A549 (cell line): ENCODE measurements around the gene PATL2. TPM values are rescaled to one million over a fixed set of nuclear protein-coding genes. Genes with fewer than 3 reads are reported as not detected.

Source experiments
- ATAC-seq, 2 experiments: fragments of 200-7000 bp in 1 of 2; fragments of >200 bp in 1 of 2; cut with Nextera tagmentation in 1 of 2; cut with Tn5 transposase in 1 of 2; 3 replicates each; pipeline versions ENCODE4 v1.8.0 to v1.9.1; 2018 to 2020; ENCODE audit warnings: mild to moderate bottlenecking in 1 of 2, moderate library complexity in 1 of 2
- CTCF ChIA-PET: fragments of 300-600 bp; sonication (Branson Sonifier 250); formaldehyde crosslinking; extraction: SDS; loops from one replicate; lab custom pipeline; 2021; ENCODE audit warnings: antibody characterized with exemption, inconsistent platforms; lab: Yijun Ruan, JAX
- POLR2A ChIA-PET: fragments of 350-600 bp; formaldehyde crosslinking; extraction: SDS; loops from one replicate; lab custom pipeline; 2021; ENCODE audit warnings: antibody characterized with exemption, inconsistent platforms; lab: Yijun Ruan, JAX
- DNase-seq, 2 experiments: peaks; one replicate each; pipeline versions ENCODE4 v3.0.0 to v3.0.0-alpha.2; 2011 to 2016; ENCODE audit warnings: low read depth in 1 of 2, low spot score in 1 of 2
- FAIRE-seq: peaks from 2 replicates; lab custom pipeline; 2011; peaks lifted over from hg19 to GRCh38; lab: Jason Lieb, UNC
- H3K27ac ChIP-seq, 2 experiments: fragments of >200 bp; sonication (Bioruptor Twin); formaldehyde crosslinking; 3 replicates each; pipeline ENCODE4 v1.5.1; 2016 to 2017
- H3K4me1 ChIP-seq: fragments of >200 bp; sonication (Bioruptor Twin); formaldehyde crosslinking; 3 replicates; pipeline ENCODE4 v1.6.1; 2016
- H3K4me2 ChIP-seq: fragments of >200 bp; sonication (Bioruptor Twin); formaldehyde crosslinking; 3 replicates; pipeline ENCODE4 v1.6.1; 2016
- H3K4me3 ChIP-seq: fragments of >200 bp; sonication (Bioruptor Twin); formaldehyde crosslinking; 3 replicates; pipeline ENCODE4 v1.5.1; 2016
- H3K9me3 ChIP-seq: fragments of >200 bp; sonication (Bioruptor Twin); formaldehyde crosslinking; 3 replicates; pipeline ENCODE4 v1.6.1; 2016
- BCL3 ChIP-seq: fragments of >200 bp; sonication (Bioruptor Twin); formaldehyde crosslinking; IDR thresholded peaks from 3 replicates; pipeline ENCODE4 v1.6.1; 2016
- BHLHE40 ChIP-seq: IDR thresholded peaks from 2 replicates; pipeline ENCODE4 v1.6.1; 2012; ENCODE audit warnings: low read depth, low read length, inconsistent platforms
- CBX2 ChIP-seq: fragments of 200-600 bp; sonication (generic); IDR thresholded peaks from 2 replicates; pipeline ENCODE4 v1.6.1; 2016; ENCODE audit warnings: low read depth, mild to moderate bottlenecking, borderline replicate concordance
- CBX8 ChIP-seq: fragments of 200-600 bp; sonication (generic); IDR thresholded peaks from 2 replicates; pipeline ENCODE4 v1.6.1; 2016
- EHF ChIP-seq: fragments of 250-450 bp; sonication (Bioruptor Pico); IDR thresholded peaks from 2 replicates; pipeline ENCODE4 v1.5.0; 2020; ENCODE audit warnings: mild to moderate bottlenecking
- ESRRA ChIP-seq: fragments of 150-350 bp; IDR thresholded peaks from 2 replicates; pipeline ENCODE4 v1.6.1; 2014; ENCODE audit warnings: mild to moderate bottlenecking, low read length, borderline replicate concordance
- FOSB ChIP-seq: fragments of 250-450 bp; sonication (Bioruptor Pico); IDR thresholded peaks from 2 replicates; pipeline ENCODE4 v1.5.0; 2020; ENCODE audit warnings: mild to moderate bottlenecking, moderate library complexity
- FOXS1 ChIP-seq: fragments of 250-450 bp; sonication (Bioruptor Pico); IDR thresholded peaks from 2 replicates; pipeline ENCODE4 v1.5.0; 2020; ENCODE audit warnings: mild to moderate bottlenecking, moderate library complexity
- HDAC2 ChIP-seq: fragments of 200-600 bp; sonication (generic); IDR thresholded peaks from 2 replicates; pipeline ENCODE4 v1.6.1; 2016
- HEYL ChIP-seq: fragments of 250-450 bp; sonication (Bioruptor Pico); IDR thresholded peaks from 2 replicates; pipeline ENCODE4 v1.8.0; 2021; ENCODE audit warnings: mild to moderate bottlenecking, moderate library complexity
- HOXB5 ChIP-seq: fragments of 250-450 bp; sonication (Bioruptor Pico); IDR thresholded peaks from 2 replicates; pipeline ENCODE4 v1.5.0; 2020; ENCODE audit warnings: mild to moderate bottlenecking, moderate library complexity
- JUN ChIP-seq, 2 experiments: fragments of >200 bp; sonication (Bioruptor Twin); formaldehyde crosslinking; IDR thresholded peaks; 2 replicates in 1 of 2; 3 replicates in 1 of 2; pipeline ENCODE4 v1.6.1; 2016 to 2017
- KDM1A ChIP-seq: fragments of 200-600 bp; sonication (generic); IDR thresholded peaks from 2 replicates; pipeline ENCODE4 v1.6.1; 2016; ENCODE audit warnings: low read depth, mild to moderate bottlenecking
- KDM5A ChIP-seq: fragments of 200-600 bp; sonication (generic); IDR thresholded peaks from 2 replicates; pipeline ENCODE4 v1.6.1; 2016; ENCODE audit warnings: antibody characterized with exemption, mild to moderate bottlenecking
- MAFK ChIP-seq: fragments of 450-650 bp; IDR thresholded peaks from 2 replicates; pipeline ENCODE4 v1.6.1; 2014; ENCODE audit not compliant: partially characterized antibody
- NFE2L2 ChIP-seq: fragments of 150-350 bp; conservative IDR thresholded peaks from 2 replicates; pipeline ENCODE4 v1.6.1; 2014; ENCODE audit warnings: low read length
- NR3C1 ChIP-seq: fragments of >200 bp; sonication (Bioruptor Twin); formaldehyde crosslinking; IDR thresholded peaks from 3 replicates; pipeline ENCODE4 v1.6.1; 2017
- PHF8 ChIP-seq: fragments of 200-600 bp; sonication (generic); IDR thresholded peaks from 2 replicates; pipeline ENCODE4 v1.6.1; 2016; ENCODE audit warnings: low read depth, mild to moderate bottlenecking, antibody characterized with exemption, moderate library complexity, borderline replicate concordance
- POLR2A ChIP-seq: IDR thresholded peaks from 2 replicates; pipeline ENCODE4 v1.6.1; 2012; ENCODE audit warnings: mild to moderate bottlenecking, low read length
- RFX5 ChIP-seq: fragments of 450-650 bp; IDR thresholded peaks from 2 replicates; pipeline ENCODE4 v1.7.1; 2014; ENCODE audit warnings: antibody characterized with exemption, mild to moderate bottlenecking, moderate library complexity
- RNF2 ChIP-seq: fragments of 200-600 bp; sonication (generic); IDR thresholded peaks from 2 replicates; pipeline ENCODE4 v1.6.1; 2016; ENCODE audit warnings: low read depth, mild to moderate bottlenecking, antibody characterized with exemption, moderate library complexity, borderline replicate concordance
- SREBF2 ChIP-seq: fragments of 450-650 bp; IDR thresholded peaks from 2 replicates; pipeline ENCODE4 v1.6.1; 2014; ENCODE audit warnings: mild to moderate bottlenecking, moderate library complexity
- ZSCAN20 ChIP-seq: fragments of 250-450 bp; sonication (Bioruptor Pico); IDR thresholded peaks from 2 replicates; pipeline ENCODE4 v1.8.0; 2022; ENCODE audit warnings: mild to moderate bottlenecking, moderate library complexity
- WGBS: methylation state at CpG from one replicate; pipeline ENCODE4 v1.1.6; 2017; ENCODE audit errors: missing lambda C conversion rate; 5-methylcytosine and 5-hydroxymethylcytosine counted together
- polyA plus RNA-seq, 4 experiments: library from polyadenylated mRNA; depleted of rRNA in 3 of 4; stranded (reverse); fragments of >200 nt; fragmentation: RNase III in 1 of 4; extraction: RNeasy Plus Mini Kit Qiagen cat#74134 plus additional on column Dnase treatment in 1 of 4; gene quantifications; 2 replicates in 3 of 4; 3 replicates in 1 of 4; pipeline ENCODE4 v1.2.3, GENCODE V29; 2011 to 2017
- TF ChIP-seq, protein P1 (sequence below): fragments of 250-450 bp; sonication (Bioruptor Pico); IDR thresholded peaks from 2 replicates; pipeline ENCODE4 v1.5.0; 2020; ENCODE audit warnings: low read depth, mild to moderate bottlenecking, moderate library complexity
- TF ChIP-seq, protein P2 (sequence below): fragments of >200 bp; sonication (Bioruptor Twin); formaldehyde crosslinking; IDR thresholded peaks from 3 replicates; pipeline ENCODE4 v1.5.1; 2016
- TF ChIP-seq, protein P3 (sequence below): fragments of 200-600 bp; sonication (generic); IDR thresholded peaks from 2 replicates; pipeline ENCODE4 v1.6.1; 2016; ENCODE audit warnings: antibody characterized with exemption, mild to moderate bottlenecking, moderate library complexity
- TF ChIP-seq, protein P4 (sequence below): IDR thresholded peaks from 2 replicates; pipeline ENCODE4 v1.6.1; 2012; ENCODE audit warnings: low read depth, borderline replicate concordance

Gene PATL2
- polyA plus RNA-seq, 2 of the 4 experiments (the other 2 are of a cell fraction) = 0.12 to 0.26 TPM

DNA sequence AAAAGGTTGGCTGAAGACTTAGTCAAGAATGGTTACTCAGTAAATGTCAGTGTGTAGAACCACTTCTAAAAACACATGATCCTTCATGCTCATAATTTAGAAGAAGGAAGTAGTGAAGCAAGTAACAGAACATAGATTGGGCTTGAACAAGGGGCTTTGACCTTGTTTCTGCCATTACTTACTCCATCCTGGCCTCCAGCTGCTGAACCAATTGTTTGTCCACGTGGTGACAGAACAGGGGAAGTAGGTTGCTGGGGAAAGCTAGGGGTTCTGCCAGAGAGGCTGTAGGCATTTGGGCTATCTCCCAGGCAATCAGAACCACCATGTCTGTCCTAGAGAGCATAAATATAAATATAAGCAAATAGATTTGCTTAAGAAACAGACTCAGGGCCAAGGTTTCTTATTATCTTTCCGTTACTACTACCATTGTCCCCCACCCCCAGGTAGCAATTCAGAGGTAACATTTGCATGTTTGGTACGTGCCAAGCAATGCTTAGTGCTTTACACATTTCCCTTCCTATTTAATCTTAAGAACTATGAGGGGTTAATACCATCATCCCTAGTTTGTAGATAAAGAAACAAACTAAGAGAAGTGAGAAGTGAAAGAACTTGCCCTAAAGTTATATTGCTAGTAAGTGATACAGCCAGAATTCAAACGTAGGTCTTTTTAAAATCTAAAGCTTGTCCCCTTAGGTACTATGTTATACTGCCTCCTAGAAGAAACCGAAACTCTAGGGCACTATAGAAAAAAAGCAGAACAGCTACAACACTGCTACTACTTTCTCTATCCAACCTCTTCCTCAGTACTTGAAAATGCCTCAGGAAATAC lies 44.7 kb downstream of the PATL2 start:
- no peaks in the 10 kb centered on the region for H3K9me3 ChIP-seq
- TF ChIP-seq HEYL (no peak), FOXS1 (no peak), NFE2L2 (no peak), RFX5 (no peak), HDAC2 (no peak), EHF (no peak), RNF2 (no peak), BCL3 (no peak), KDM5A (no peak), ESRRA (no peak), BHLHE40 (no peak), NR3C1 (no peak), MAFK (no peak)
- TF ChIP-seq, protein P1, sequence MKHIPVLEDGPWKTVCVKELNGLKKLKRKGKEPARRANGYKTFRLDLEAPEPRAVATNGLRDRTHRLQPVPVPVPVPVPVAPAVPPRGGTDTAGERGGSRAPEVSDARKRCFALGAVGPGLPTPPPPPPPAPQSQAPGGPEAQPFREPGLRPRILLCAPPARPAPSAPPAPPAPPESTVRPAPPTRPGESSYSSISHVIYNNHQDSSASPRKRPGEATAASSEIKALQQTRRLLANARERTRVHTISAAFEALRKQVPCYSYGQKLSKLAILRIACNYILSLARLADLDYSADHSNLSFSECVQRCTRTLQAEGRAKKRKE (CRISPR knock-in tag) = no peak
- TF ChIP-seq, protein P2, sequence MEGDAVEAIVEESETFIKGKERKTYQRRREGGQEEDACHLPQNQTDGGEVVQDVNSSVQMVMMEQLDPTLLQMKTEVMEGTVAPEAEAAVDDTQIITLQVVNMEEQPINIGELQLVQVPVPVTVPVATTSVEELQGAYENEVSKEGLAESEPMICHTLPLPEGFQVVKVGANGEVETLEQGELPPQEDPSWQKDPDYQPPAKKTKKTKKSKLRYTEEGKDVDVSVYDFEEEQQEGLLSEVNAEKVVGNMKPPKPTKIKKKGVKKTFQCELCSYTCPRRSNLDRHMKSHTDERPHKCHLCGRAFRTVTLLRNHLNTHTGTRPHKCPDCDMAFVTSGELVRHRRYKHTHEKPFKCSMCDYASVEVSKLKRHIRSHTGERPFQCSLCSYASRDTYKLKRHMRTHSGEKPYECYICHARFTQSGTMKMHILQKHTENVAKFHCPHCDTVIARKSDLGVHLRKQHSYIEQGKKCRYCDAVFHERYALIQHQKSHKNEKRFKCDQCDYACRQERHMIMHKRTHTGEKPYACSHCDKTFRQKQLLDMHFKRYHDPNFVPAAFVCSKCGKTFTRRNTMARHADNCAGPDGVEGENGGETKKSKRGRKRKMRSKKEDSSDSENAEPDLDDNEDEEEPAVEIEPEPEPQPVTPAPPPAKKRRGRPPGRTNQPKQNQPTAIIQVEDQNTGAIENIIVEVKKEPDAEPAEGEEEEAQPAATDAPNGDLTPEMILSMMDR = no peak
- no peak for ATAC-seq
- POLR2A ChIA-PET = interaction anchor here (1.0 kb wide), 1 partner anchor 45 kb away, joined by 4 read pairs; the partner anchor contains the start of genes B2M and PATL2
- DNase-seq = no peak
- no peak overlapping the region for H3K4me3 ChIP-seq
- H3K4me1 ChIP-seq = peaks cover 12% of the 10 kb centered on the region; the same call in 2 of the 3 replicates
- no peak overlapping the region for H3K4me2 ChIP-seq
- 49% methylated on average over 5 of the region's 5 CpGs for WGBS
- CTCF ChIA-PET = interaction anchor here (1.4 to 5.7 kb wide), 2 partner anchors 47 to 70 kb away, joined by 3 to 46 read pairs; partner anchors contain the start of gene TRIM69
- H3K27ac ChIP-seq = no peak overlapping the region
- no peak for FAIRE-seq

DNA sequence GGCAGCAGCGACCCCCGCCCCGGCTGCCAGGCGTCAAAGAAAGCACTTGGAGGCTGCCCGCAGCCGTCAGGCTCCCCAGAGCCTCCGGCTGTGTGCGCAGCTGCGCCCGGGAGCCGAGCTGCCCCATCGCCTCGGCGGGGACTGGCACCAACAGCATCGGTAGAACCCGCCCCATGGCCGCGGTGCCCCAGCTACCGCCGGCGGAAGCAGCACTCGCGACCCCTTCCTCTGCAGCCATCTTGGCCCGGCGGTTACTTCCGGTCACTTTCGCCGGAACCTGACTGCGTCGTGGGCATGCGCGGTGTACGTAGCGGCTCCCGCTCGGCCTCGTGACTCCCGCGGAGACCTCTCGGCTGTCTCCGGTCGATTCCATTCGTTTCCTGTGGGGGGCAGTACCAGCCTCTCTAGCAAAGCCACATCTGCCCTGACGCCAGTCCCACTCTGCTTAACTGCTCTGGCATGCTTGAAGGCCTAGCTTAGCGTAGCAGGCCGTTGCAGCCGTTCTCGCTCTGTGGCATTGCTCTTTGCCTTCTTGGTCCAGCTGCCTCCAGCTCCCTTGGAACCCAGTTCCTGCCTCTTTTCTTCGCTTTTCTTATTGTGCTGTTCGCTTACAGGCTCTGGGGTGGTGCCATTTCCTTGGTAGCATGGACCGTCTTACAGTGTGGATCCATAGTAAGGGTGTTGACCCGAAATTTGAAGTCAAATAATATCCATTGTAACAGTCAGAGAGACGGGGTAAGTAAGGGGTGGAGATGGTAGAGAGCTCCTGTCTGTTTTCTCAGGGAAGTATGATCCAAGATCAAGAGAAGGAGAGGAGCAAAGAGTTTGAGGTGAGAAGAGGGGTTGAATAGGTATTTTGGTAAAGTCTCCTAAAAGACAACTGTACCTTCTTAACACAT lies 47.5 kb downstream of the PATL2 start, which contains the start of gene SPG11:
SPG11 (minus strand) TSS at position 253 of the 899 bp plus-strand sequence; CDS start at position 238, 15 bp downstream.
- DNase-seq (peak; percentile 77 to 96), ATAC-seq (peak; percentile 95), FAIRE-seq (no peak)
- CTCF ChIA-PET = interaction anchor here (0.6 to 5.7 kb wide), 28 partner anchors 10 to 118 kb away, joined by 3 to 46 read pairs (median 4); partner anchors contain the start of genes B2M, PATL2 and TRIM69
- Histone ChIP-seq H3K4me1 (peaks cover 17% of the 10 kb centered on the region; the same call in 2 of the 3 replicates), H3K4me2 (peak within 1 kb of the TSS; percentile 87), H3K27ac (peak within 1 kb of the TSS; percentile 98), H3K4me3 (peak within 1 kb of the TSS; percentile 82), H3K9me3 (no peaks in the 10 kb centered on the region)
- POLR2A ChIA-PET = interaction anchor here (0.8 to 2.4 kb wide), 8 partner anchors 20 to 126 kb away, joined by 3 to 22 read pairs (median 8); partner anchors contain the start of genes B2M, PATL2 and TRIM69
- 36% methylated on average over 13 of the region's 53 CpGs for WGBS
- TF ChIP-seq SREBF2 (no peak), HOXB5 (no peak), FOSB (CRISPR knock-in tag) (no peak), EHF (no peak), CBX8 (no peak), RNF2 (no peak), PHF8 (peak; percentile 96; the same call in 1 of the 2 replicates), JUN (IDR thresholded peaks at IDR 0.05) (peak; percentile 74 to 86; a peak in 4 of 5 replicates), CBX2 (no peak), POLR2A (peak; percentile 94), ZSCAN20 (CRISPR knock-in tag) (no peak), NR3C1 (no peak), KDM1A (no peak)
- TF ChIP-seq, protein P3, sequence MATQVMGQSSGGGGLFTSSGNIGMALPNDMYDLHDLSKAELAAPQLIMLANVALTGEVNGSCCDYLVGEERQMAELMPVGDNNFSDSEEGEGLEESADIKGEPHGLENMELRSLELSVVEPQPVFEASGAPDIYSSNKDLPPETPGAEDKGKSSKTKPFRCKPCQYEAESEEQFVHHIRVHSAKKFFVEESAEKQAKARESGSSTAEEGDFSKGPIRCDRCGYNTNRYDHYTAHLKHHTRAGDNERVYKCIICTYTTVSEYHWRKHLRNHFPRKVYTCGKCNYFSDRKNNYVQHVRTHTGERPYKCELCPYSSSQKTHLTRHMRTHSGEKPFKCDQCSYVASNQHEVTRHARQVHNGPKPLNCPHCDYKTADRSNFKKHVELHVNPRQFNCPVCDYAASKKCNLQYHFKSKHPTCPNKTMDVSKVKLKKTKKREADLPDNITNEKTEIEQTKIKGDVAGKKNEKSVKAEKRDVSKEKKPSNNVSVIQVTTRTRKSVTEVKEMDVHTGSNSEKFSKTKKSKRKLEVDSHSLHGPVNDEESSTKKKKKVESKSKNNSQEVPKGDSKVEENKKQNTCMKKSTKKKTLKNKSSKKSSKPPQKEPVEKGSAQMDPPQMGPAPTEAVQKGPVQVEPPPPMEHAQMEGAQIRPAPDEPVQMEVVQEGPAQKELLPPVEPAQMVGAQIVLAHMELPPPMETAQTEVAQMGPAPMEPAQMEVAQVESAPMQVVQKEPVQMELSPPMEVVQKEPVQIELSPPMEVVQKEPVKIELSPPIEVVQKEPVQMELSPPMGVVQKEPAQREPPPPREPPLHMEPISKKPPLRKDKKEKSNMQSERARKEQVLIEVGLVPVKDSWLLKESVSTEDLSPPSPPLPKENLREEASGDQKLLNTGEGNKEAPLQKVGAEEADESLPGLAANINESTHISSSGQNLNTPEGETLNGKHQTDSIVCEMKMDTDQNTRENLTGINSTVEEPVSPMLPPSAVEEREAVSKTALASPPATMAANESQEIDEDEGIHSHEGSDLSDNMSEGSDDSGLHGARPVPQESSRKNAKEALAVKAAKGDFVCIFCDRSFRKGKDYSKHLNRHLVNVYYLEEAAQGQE = no peak
- TF ChIP-seq, protein P4, sequence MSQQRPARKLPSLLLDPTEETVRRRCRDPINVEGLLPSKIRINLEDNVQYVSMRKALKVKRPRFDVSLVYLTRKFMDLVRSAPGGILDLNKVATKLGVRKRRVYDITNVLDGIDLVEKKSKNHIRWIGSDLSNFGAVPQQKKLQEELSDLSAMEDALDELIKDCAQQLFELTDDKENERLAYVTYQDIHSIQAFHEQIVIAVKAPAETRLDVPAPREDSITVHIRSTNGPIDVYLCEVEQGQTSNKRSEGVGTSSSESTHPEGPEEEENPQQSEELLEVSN = peak; percentile 82
